IMR-90 (cell line): ENCODE data around the gene NMNAT3. TPM values are rescaled to one million over a fixed set of nuclear protein-coding genes. Genes with fewer than 3 reads are reported as not detected.

Experiments
- ATAC-seq: fragments of 200-7000 bp; cut with Tn5 transposase; 2 replicates; pipeline ENCODE4 v1.9.1; 2020; ENCODE audit warnings: low read depth, mild to moderate bottlenecking, moderate library complexity
- BruUV-seq: library from RNA; stranded (reverse); fragments of 400-500 nt; replicated peaks from 2 replicates; lab custom pipeline; 2021; lab: Mats Ljungman, UMichigan
- CTCF ChIA-PET: fragments of 300-600 bp; formaldehyde crosslinking; extraction: SDS; loops from one replicate; lab custom pipeline; 2021; ENCODE audit warnings: antibody characterized with exemption; lab: Yijun Ruan, JAX
- POLR2A ChIA-PET: fragments of 300-600 bp; sonication (Branson Sonifier 250); formaldehyde crosslinking; loops from one replicate; lab custom pipeline; 2022; ENCODE audit warnings: antibody characterized with exemption; ENCODE audit not compliant: unreplicated experiment; lab: Charles Lee
- DNase-seq: peaks from one replicate; pipeline ENCODE4 v3.0.0; 2013
- H2AFZ ChIP-seq: replicated peaks from 2 replicates; pipeline ENCODE3; 2013; ENCODE audit warnings: low read length, mild to moderate bottlenecking; ENCODE audit not compliant: poor library complexity
- H2AK5ac ChIP-seq: 2 replicates; pipeline ENCODE4 v1.6.1; 2013; ENCODE audit warnings: low read depth, low read length, inconsistent platforms
- H2AK9ac ChIP-seq: replicated peaks from 2 replicates; pipeline ENCODE3; 2013; ENCODE audit warnings: mild to moderate bottlenecking, low read depth, low read length, moderate library complexity; ENCODE audit not compliant: poor library complexity
- H2BK120ac ChIP-seq: 2 replicates; pipeline ENCODE4 v1.6.1; 2013; ENCODE audit warnings: low read depth, low read length, inconsistent platforms
- H2BK15ac ChIP-seq: 3 replicates; pipeline ENCODE4 v1.6.1; 2013; ENCODE audit warnings: low read depth, low read length, inconsistent platforms
- H2BK20ac ChIP-seq: 2 replicates; pipeline ENCODE4 v1.6.1; 2013; ENCODE audit warnings: low read depth, mild to moderate bottlenecking, inconsistent platforms, low read length, moderate library complexity
- H2BK5ac ChIP-seq: 2 replicates; pipeline ENCODE4 v1.6.1; 2013; ENCODE audit warnings: mild to moderate bottlenecking, low read depth, low read length, inconsistent platforms; ENCODE audit not compliant: poor library complexity, severe bottlenecking
- H3K14ac ChIP-seq: replicated peaks from 2 replicates; pipeline ENCODE4 v1.6.1; 2013; ENCODE audit warnings: low read depth, low read length, inconsistent platforms
- H3K18ac ChIP-seq: 2 replicates; pipeline ENCODE4 v1.6.1; 2013; ENCODE audit warnings: low read depth, low read length, control low read depth
- H3K23ac ChIP-seq: 2 replicates; pipeline ENCODE4 v1.6.1; 2013; ENCODE audit warnings: low read depth, low read length, inconsistent platforms
- H3K27ac ChIP-seq: 2 replicates; pipeline ENCODE4 v1.5.1; 2013; ENCODE audit warnings: mild to moderate bottlenecking, control low read depth, low read length; ENCODE audit not compliant: insufficient read depth
- H3K27me3 ChIP-seq: 2 replicates; pipeline ENCODE4 v1.6.1; 2013; ENCODE audit warnings: low read length; ENCODE audit not compliant: control insufficient read depth, insufficient read depth
- H3K36me3 ChIP-seq: 2 replicates; pipeline ENCODE4 v1.6.1; 2013; ENCODE audit warnings: low read length, mixed read lengths; ENCODE audit not compliant: control insufficient read depth, insufficient read depth
- H3K4ac ChIP-seq: 2 replicates; pipeline ENCODE4 v1.6.1; 2013; ENCODE audit warnings: low read depth, low read length, inconsistent platforms
- H3K4me1 ChIP-seq: 2 replicates; pipeline ENCODE4 v1.6.1; 2013; ENCODE audit warnings: low read length, mixed read lengths; ENCODE audit not compliant: control insufficient read depth, insufficient read depth
- H3K4me2 ChIP-seq: 2 replicates; pipeline ENCODE4 v1.6.1; 2013; ENCODE audit warnings: low read depth, mild to moderate bottlenecking, control low read depth, low read length, moderate library complexity
- H3K4me3 ChIP-seq: 2 replicates; pipeline ENCODE4 v1.5.1; 2013; ENCODE audit warnings: low read depth, mild to moderate bottlenecking, control low read depth, low read length, moderate library complexity; ENCODE audit not compliant: insufficient read depth
- H3K56ac ChIP-seq: 2 replicates; pipeline ENCODE4 v1.6.1; 2013; ENCODE audit warnings: low read length, inconsistent platforms; ENCODE audit not compliant: insufficient read depth; ENCODE audit errors: extremely low read depth
- H3K79me1 ChIP-seq, 2 experiments: 2 replicates each; pipeline ENCODE4 v1.6.1; 2013; ENCODE audit warnings: low read length in 2 of 2, inconsistent platforms in 1 of 2, low read depth in 1 of 2
- H3K9ac ChIP-seq: 2 replicates; pipeline ENCODE4 v1.6.1; 2013; ENCODE audit warnings: low read depth, low read length, control low read depth
- H3K9me1 ChIP-seq: 2 replicates; pipeline ENCODE4 v1.6.1; 2013; ENCODE audit warnings: low read length, inconsistent platforms; ENCODE audit not compliant: insufficient read depth
- H3K9me3 ChIP-seq: 2 replicates; pipeline ENCODE4 v1.6.1; 2013; ENCODE audit warnings: low read length; ENCODE audit not compliant: control insufficient read depth, insufficient read depth
- H4K20me1 ChIP-seq: 2 replicates; pipeline ENCODE4 v1.6.1; 2013; ENCODE audit warnings: low read length, inconsistent platforms; ENCODE audit not compliant: insufficient read depth
- H4K5ac ChIP-seq: 2 replicates; pipeline ENCODE4 v1.6.1; 2013; ENCODE audit warnings: mild to moderate bottlenecking, low read depth, low read length, control low read depth
- H4K8ac ChIP-seq, 2 experiments: 2 replicates each; pipeline ENCODE4 v1.6.1; 2013; ENCODE audit warnings: low read depth in 2 of 2, low read length in 2 of 2, control low read depth in 1 of 2, inconsistent platforms in 1 of 2
- H4K91ac ChIP-seq: 2 replicates; pipeline ENCODE4 v1.6.1; 2013; ENCODE audit warnings: low read depth, low read length, inconsistent platforms; ENCODE audit not compliant: insufficient read depth
- CEBPB ChIP-seq: IDR thresholded peaks from 2 replicates; pipeline ENCODE4 v1.6.1; 2012; ENCODE audit warnings: low read depth, low read length, improper control_type of control experiment
- CHD1 ChIP-seq: IDR thresholded peaks from 2 replicates; pipeline ENCODE4 v1.6.1; 2012; ENCODE audit warnings: low read depth, low read length, improper control_type of control experiment
- MXI1 ChIP-seq: IDR thresholded peaks from 2 replicates; pipeline ENCODE4 v1.6.1; 2012; ENCODE audit warnings: low read depth, mild to moderate bottlenecking, low read length, moderate library complexity, borderline replicate concordance
- POLR2A ChIP-seq: IDR thresholded peaks from 2 replicates; pipeline ENCODE4 v1.6.1; 2012; ENCODE audit warnings: mild to moderate bottlenecking, low read depth, low read length
- WGBS, 2 experiments: methylation state at CpG; one replicate each; pipeline versions ENCODE4 v1.1.5 to v1.1.7; 2013; ENCODE audit warnings: missing lambda C conversion rate in 2 of 2; ENCODE audit not compliant: insufficient read length in 1 of 2; ENCODE audit errors: extremely low coverage in 2 of 2; 5-methylcytosine and 5-hydroxymethylcytosine counted together
- dilution Hi-C: fragments of 300-500 bp; cut with HindIII; formaldehyde crosslinking; loops from one replicate; pipeline ENCODE4 v1.14.3; 2018; ENCODE audit warnings: low sequenced_read_pairs; ENCODE audit not compliant: unreplicated experiment
- in situ Hi-C: fragments of 300-500 bp; cut with MboI; formaldehyde crosslinking; loops from 3 replicates; pipeline ENCODE4 v1.14.3; 2019; ENCODE audit warnings: low sequenced_read_pairs, inconsistent platforms, mixed read lengths
- intact Hi-C: fragments of 100-400 bp; cut with micrococcal nuclease; formaldehyde crosslinking; loops from 2 replicates; pipeline ENCODE4 v1.10.0; 2022
- polyA plus RNA-seq, 3 experiments: library from polyadenylated mRNA; depleted of rRNA; stranded (reverse); fragments of >200 nt; gene quantifications; 2 replicates each; pipeline ENCODE4 v1.2.3, GENCODE V29; 2012; ENCODE audit warnings: low replicate concordance in 1 of 3
- total RNA-seq: library from RNA; depleted of rRNA; stranded (reverse); fragments of >200 nt; gene quantifications from 2 replicates; pipeline ENCODE4 v1.2.3, GENCODE V29; 2012
- TF ChIP-seq, protein P1 (sequence below): fragments of 150-350 bp; IDR thresholded peaks from 2 replicates; pipeline ENCODE4 v1.6.1; 2016; ENCODE audit warnings: low read depth, mild to moderate bottlenecking, low read length, moderate library complexity, borderline replicate concordance
- TF ChIP-seq, protein P2 (sequence below): conservative IDR thresholded peaks from 2 replicates; pipeline ENCODE4 v1.5.1; 2012; ENCODE audit warnings: mild to moderate bottlenecking, low read depth, low read length, improper control_type of control experiment

Gene NMNAT3
- total and polyA plus RNA-seq, 2 of the 4 experiments (the other 2 are of a cell fraction) = 0.12 to 0.36 TPM

DNA sequence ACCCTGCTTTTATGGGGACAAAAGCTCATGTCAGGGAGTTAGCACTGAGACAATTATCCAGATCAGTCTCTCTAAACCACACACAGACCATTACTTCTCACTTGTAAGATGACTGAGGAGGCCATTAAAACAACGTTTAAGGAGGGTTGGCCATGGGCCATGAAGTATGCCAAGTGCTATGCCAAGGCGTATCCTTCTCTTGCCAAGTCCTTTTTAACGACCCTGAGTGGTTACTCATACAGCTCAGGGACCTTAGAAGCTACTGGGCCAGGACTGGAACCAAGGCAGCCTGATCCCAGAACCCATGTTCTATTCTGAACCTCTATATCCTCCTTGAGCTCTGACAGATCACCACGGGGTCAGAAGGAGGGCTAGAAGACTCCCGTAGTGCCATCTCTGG is 50.0 kb downstream of the NMNAT3 start:
- H3K4me1 ChIP-seq = no peaks in the 10 kb centered on the region
- intact Hi-C loops = loop anchor here (5.0 kb wide), 1 partner anchor 200 kb away; no protein-coding TSS in a partner anchor
- no peak overlapping the region for H2BK120ac ChIP-seq
- H3K36me3 ChIP-seq = no peaks in the 10 kb centered on the region
- dilution Hi-C loops = no loop called here
- no peak overlapping the region for H3K4ac ChIP-seq
- H4K20me1 ChIP-seq = no peaks in the 10 kb centered on the region
- ATAC-seq (no peak), DNase-seq (no peak)
- 80% methylated on average over 1 of the region's 5 CpGs; no CpG with 5 or more reads in 1 of the 2 experiments for WGBS, 2 experiments
- ChIA-PET CTCF (no interaction called here), POLR2A (no interaction called here)
- H2AK9ac ChIP-seq = no peak overlapping the region
- no peak overlapping the region for H3K4me2 ChIP-seq
- H2AFZ ChIP-seq = no peak overlapping the region
- H2BK15ac ChIP-seq = no peak overlapping the region
- H2BK5ac ChIP-seq = no peak overlapping the region
- H3K9me1 ChIP-seq = no peaks in the 10 kb centered on the region
- H3K9ac ChIP-seq = no peak overlapping the region
- no peak overlapping the region for H3K14ac ChIP-seq
- H3K27ac ChIP-seq = no peak overlapping the region
- H2BK20ac ChIP-seq = no peak overlapping the region
- no peak overlapping the region for H4K91ac ChIP-seq
- no peak overlapping the region for H3K23ac ChIP-seq
- no peak overlapping the region for H3K18ac ChIP-seq
- H4K5ac ChIP-seq = no peak overlapping the region
- H2AK5ac ChIP-seq = no peak overlapping the region
- no peaks in the 10 kb centered on the region for H3K9me3 ChIP-seq
- TF ChIP-seq CEBPB (no peak), CHD1 (no peak), MXI1 (no peak), POLR2A (no peak)
- TF ChIP-seq, protein P1, sequence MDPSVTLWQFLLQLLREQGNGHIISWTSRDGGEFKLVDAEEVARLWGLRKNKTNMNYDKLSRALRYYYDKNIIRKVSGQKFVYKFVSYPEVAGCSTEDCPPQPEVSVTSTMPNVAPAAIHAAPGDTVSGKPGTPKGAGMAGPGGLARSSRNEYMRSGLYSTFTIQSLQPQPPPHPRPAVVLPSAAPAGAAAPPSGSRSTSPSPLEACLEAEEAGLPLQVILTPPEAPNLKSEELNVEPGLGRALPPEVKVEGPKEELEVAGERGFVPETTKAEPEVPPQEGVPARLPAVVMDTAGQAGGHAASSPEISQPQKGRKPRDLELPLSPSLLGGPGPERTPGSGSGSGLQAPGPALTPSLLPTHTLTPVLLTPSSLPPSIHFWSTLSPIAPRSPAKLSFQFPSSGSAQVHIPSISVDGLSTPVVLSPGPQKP = no peak
- TF ChIP-seq, protein P2, sequence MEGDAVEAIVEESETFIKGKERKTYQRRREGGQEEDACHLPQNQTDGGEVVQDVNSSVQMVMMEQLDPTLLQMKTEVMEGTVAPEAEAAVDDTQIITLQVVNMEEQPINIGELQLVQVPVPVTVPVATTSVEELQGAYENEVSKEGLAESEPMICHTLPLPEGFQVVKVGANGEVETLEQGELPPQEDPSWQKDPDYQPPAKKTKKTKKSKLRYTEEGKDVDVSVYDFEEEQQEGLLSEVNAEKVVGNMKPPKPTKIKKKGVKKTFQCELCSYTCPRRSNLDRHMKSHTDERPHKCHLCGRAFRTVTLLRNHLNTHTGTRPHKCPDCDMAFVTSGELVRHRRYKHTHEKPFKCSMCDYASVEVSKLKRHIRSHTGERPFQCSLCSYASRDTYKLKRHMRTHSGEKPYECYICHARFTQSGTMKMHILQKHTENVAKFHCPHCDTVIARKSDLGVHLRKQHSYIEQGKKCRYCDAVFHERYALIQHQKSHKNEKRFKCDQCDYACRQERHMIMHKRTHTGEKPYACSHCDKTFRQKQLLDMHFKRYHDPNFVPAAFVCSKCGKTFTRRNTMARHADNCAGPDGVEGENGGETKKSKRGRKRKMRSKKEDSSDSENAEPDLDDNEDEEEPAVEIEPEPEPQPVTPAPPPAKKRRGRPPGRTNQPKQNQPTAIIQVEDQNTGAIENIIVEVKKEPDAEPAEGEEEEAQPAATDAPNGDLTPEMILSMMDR = no peak
- no peak overlapping the region for H4K8ac ChIP-seq
- in situ Hi-C loops = no loop called here
- no TSS peak for BruUV-seq
- H3K4me3 ChIP-seq = no peak overlapping the region
- no peaks in the 10 kb centered on the region for H3K79me1 ChIP-seq
- no peak overlapping the region for H3K56ac ChIP-seq
- no peaks in the 10 kb centered on the region for H3K27me3 ChIP-seq
